ENCODE measurements around the gene ELF1. TPM values are rescaled to one million over a fixed set of nuclear protein-coding genes. Genes with fewer than 3 reads are reported as not detected.

Gene ELF1
- total RNA-seq, 2 donors from 2014 or later, result 36.0 to 44.1 TPM

GRCh38 chr13:40927929-40928328, 91.2 kb downstream of the ELF1 start:
- no peaks in the 10 kb centered on the region for H3K27me3 Mint-ChIP-seq (ENCODE audit: insufficient read depth)
- peaks cover 2% of the 10 kb centered on the region for H3K9me3 Mint-ChIP-seq

GRCh38 chr13:40923867-40924266, 95.2 kb downstream of the ELF1 start:
- Mint-ChIP-seq H3K9me3 (peaks cover 2% of the 10 kb centered on the region), H3K4me3 (no peak overlapping the region), H3K27ac (no peak overlapping the region), H3K36me3 (ENCODE audit: low read depth) (peaks cover 13% of the 10 kb centered on the region), H3K27me3 (ENCODE audit: insufficient read depth) (no peaks in the 10 kb centered on the region), H3K4me1 (peaks cover 5% of the 10 kb centered on the region)
- H3K4me1 ChIP-seq (ENCODE audit: control insufficient read depth, insufficient read depth, low read length), result no peaks in the 10 kb centered on the region
- H3K9me3 ChIP-seq (ENCODE audit: control insufficient read depth, low read length), result no peaks in the 10 kb centered on the region
- H3K9ac ChIP-seq (ENCODE audit: extremely low read depth, low read length, poor library complexity, severe bottlenecking), result no peak overlapping the region
- no peaks in the 10 kb centered on the region for H3K27me3 ChIP-seq (ENCODE audit: control insufficient read depth, insufficient read depth, low read length, poor library complexity, severe bottlenecking)
- no peak for TF ChIP-seq CTCF (conservative IDR thresholded peaks at IDR 0.05)
- peaks cover 5% of the 10 kb centered on the region for H3K36me3 ChIP-seq (ENCODE audit: control insufficient read depth, insufficient read depth, low read length)
- H3K4me3 ChIP-seq (ENCODE audit: low read length), result no peak overlapping the region
- no peak for DNase-seq
- H3K27ac ChIP-seq (ENCODE audit: low read depth, low read length), result no peak overlapping the region

More at GRCh38 chr13:40927929-40928328, 91.2 kb downstream of the ELF1 start:
- no peak for DNase-seq
- peaks cover 36% of the 10 kb centered on the region for H3K36me3 Mint-ChIP-seq (ENCODE audit: low read depth)
- H3K9me3 ChIP-seq (ENCODE audit: control insufficient read depth, low read length), result no peaks in the 10 kb centered on the region
- no peak overlapping the region for H3K9ac ChIP-seq (ENCODE audit: extremely low read depth, low read length, poor library complexity, severe bottlenecking)
- H3K4me3 ChIP-seq (ENCODE audit: low read length), result no peak overlapping the region
- WGBS, 2 experiments (ENCODE audit: insufficient coverage in 1 of 2, insufficient read length in 1 of 2), result 96% methylated on average over 7 to 9 of the region's 9 CpGs
- H3K27ac ChIP-seq (ENCODE audit: low read depth, low read length), result no peak overlapping the region
- H3K27me3 ChIP-seq (ENCODE audit: control insufficient read depth, insufficient read depth, low read length, poor library complexity, severe bottlenecking), result no peaks in the 10 kb centered on the region
- H3K36me3 ChIP-seq (ENCODE audit: control insufficient read depth, insufficient read depth, low read length), result peaks cover 15% of the 10 kb centered on the region
- H3K4me1 Mint-ChIP-seq, result no peaks in the 10 kb centered on the region
- H3K27ac Mint-ChIP-seq, result no peak overlapping the region
- TF ChIP-seq CTCF (conservative IDR thresholded peaks at IDR 0.05), result no peak
- no peak overlapping the region for H3K4me3 Mint-ChIP-seq
- H3K4me1 ChIP-seq (ENCODE audit: control insufficient read depth, insufficient read depth, low read length), result no peaks in the 10 kb centered on the region

- H3K4me1 ChIP-seq (ENCODE audit: control insufficient read depth, insufficient read depth, low read length), result no peaks in the 10 kb centered on the region
- no peaks in the 10 kb centered on the region for H3K9me3 ChIP-seq (ENCODE audit: control insufficient read depth, low read length)
- no peaks in the 10 kb centered on the region for H3K27me3 ChIP-seq (ENCODE audit: control insufficient read depth, insufficient read depth, low read length, poor library complexity, severe bottlenecking)
- no peak overlapping the region for H3K4me3 ChIP-seq (ENCODE audit: low read length)
- Mint-ChIP-seq H3K27me3 (ENCODE audit: insufficient read depth) (no peaks in the 10 kb centered on the region), H3K27ac (peak overlapping the region; percentile 78), H3K9me3 (peaks cover 2% of the 10 kb centered on the region), H3K4me1 (peaks cover 5% of the 10 kb centered on the region), H3K36me3 (ENCODE audit: low read depth) (peaks cover 7% of the 10 kb centered on the region), H3K4me3 (peak overlapping the region; percentile 82)
- peak; percentile 53 for DNase-seq
- 85 to 89% methylated on average over 17 to 28 of the region's 28 CpGs for WGBS, 2 experiments (ENCODE audit: insufficient coverage in 1 of 2, insufficient read length in 1 of 2)
- H3K27ac ChIP-seq (ENCODE audit: low read depth, low read length), result no peak overlapping the region
- no peaks in the 10 kb centered on the region for H3K36me3 ChIP-seq (ENCODE audit: control insufficient read depth, insufficient read depth, low read length)
- TF ChIP-seq CTCF (conservative IDR thresholded peaks at IDR 0.05), result no peak
- H3K9ac ChIP-seq (ENCODE audit: extremely low read depth, low read length, poor library complexity, severe bottlenecking), result no peak overlapping the region
Measured at GRCh38 chr13:40922437-40923040, 96.6 kb downstream of the ELF1 start.
